T-helper 2 cell treated with Interferon-gamma antibody and Interleukin-4, amounts not matched to agents 5 μg/mL and 100 μg/mL, for 36 hours (primary cell): ENCODE results near the gene CAPZB.
A peak's percentile ranks its signal among the peaks of the same experiment; 100 is the strongest.

Source experiments
- DNase-seq: peaks from one replicate; pipeline ENCODE4 v3.0.0; 2021; ENCODE audit warnings: low spot score
- H3K27ac Mint-ChIP-seq: one replicate; pipeline ENCODE4 v1.8.0; 2021; ENCODE audit warnings: mild to moderate bottlenecking, mixed read lengths
- H3K27me3 Mint-ChIP-seq: one replicate; pipeline ENCODE4 v1.8.0; 2021; ENCODE audit warnings: low read depth, mixed read lengths
- H3K36me3 Mint-ChIP-seq: one replicate; pipeline ENCODE4 v1.8.0; 2021; ENCODE audit warnings: low read depth, mixed read lengths
- H3K4me1 Mint-ChIP-seq: one replicate; pipeline ENCODE4 v1.8.0; 2021; ENCODE audit warnings: low read depth, mixed read lengths
- H3K4me3 Mint-ChIP-seq: one replicate; pipeline ENCODE4 v1.8.0; 2022; ENCODE audit warnings: mild to moderate bottlenecking, moderate library complexity, mixed read lengths
- H3K9me3 Mint-ChIP-seq: one replicate; pipeline ENCODE4 v1.8.0; 2021; ENCODE audit warnings: mixed read lengths

CAPZB gene

GRCh38 chr1:19430121-19431068 lies 54.9 kb downstream of the CAPZB start:
- no peaks in the 10 kb centered on the region for H3K9me3 Mint-ChIP-seq
- H3K4me3 Mint-ChIP-seq, result no peak overlapping the region
- H3K4me1 Mint-ChIP-seq, result peaks cover 37% of the 10 kb centered on the region
- peaks cover 26% of the 10 kb centered on the region for H3K36me3 Mint-ChIP-seq
- peak overlapping the region; percentile 17 for H3K27ac Mint-ChIP-seq
- DNase-seq, result no peak
- no peaks in the 10 kb centered on the region for H3K27me3 Mint-ChIP-seq

GRCh38 chr1:19429611-19430010 lies 55.7 kb downstream of the CAPZB start:
- H3K27ac Mint-ChIP-seq, result no peak overlapping the region
- peaks cover 23% of the 10 kb centered on the region for H3K36me3 Mint-ChIP-seq
- DNase-seq, result no peak
- H3K9me3 Mint-ChIP-seq, result no peaks in the 10 kb centered on the region
- H3K4me1 Mint-ChIP-seq, result peaks cover 38% of the 10 kb centered on the region
- H3K27me3 Mint-ChIP-seq, result no peaks in the 10 kb centered on the region
- H3K4me3 Mint-ChIP-seq, result no peak overlapping the region

- Mint-ChIP-seq H3K36me3 (peaks cover 14% of the 10 kb centered on the region), H3K9me3 (no peaks in the 10 kb centered on the region), H3K4me1 (peaks cover 29% of the 10 kb centered on the region), H3K4me3 (no peak overlapping the region), H3K27me3 (no peaks in the 10 kb centered on the region), H3K27ac (no peak overlapping the region)
- no peak for DNase-seq
Measured at GRCh38 chr1:19427087-19427781, 58.1 kb downstream of the CAPZB start.

GRCh38 chr1:19426294-19427086 lies 58.8 kb downstream of the CAPZB start:
- Mint-ChIP-seq H3K36me3 (peaks cover 14% of the 10 kb centered on the region), H3K27ac (peak overlapping the region; percentile 32), H3K4me3 (no peak overlapping the region), H3K9me3 (no peaks in the 10 kb centered on the region), H3K4me1 (peaks cover 32% of the 10 kb centered on the region), H3K27me3 (no peaks in the 10 kb centered on the region)
- no peak for DNase-seq

- Mint-ChIP-seq H3K4me3 (no peak overlapping the region), H3K27me3 (no peaks in the 10 kb centered on the region), H3K36me3 (peaks cover 14% of the 10 kb centered on the region), H3K4me1 (peaks cover 36% of the 10 kb centered on the region), H3K9me3 (no peaks in the 10 kb centered on the region), H3K27ac (no peak overlapping the region)
- no peak for DNase-seq
Measured at GRCh38 chr1:19425646-19426239, 59.6 kb downstream of the CAPZB start.

- H3K4me1 Mint-ChIP-seq, result peaks cover 30% of the 10 kb centered on the region
- H3K4me3 Mint-ChIP-seq, result no peak overlapping the region
- no peak for DNase-seq
- peaks cover 11% of the 10 kb centered on the region for H3K36me3 Mint-ChIP-seq
- no peaks in the 10 kb centered on the region for H3K9me3 Mint-ChIP-seq
- no peaks in the 10 kb centered on the region for H3K27me3 Mint-ChIP-seq
- no peak overlapping the region for H3K27ac Mint-ChIP-seq
Measured at GRCh38 chr1:19424651-19425570, 60.4 kb downstream of the CAPZB start.

- peaks cover 18% of the 10 kb centered on the region for H3K36me3 Mint-ChIP-seq
- peaks cover 26% of the 10 kb centered on the region for H3K4me1 Mint-ChIP-seq
- no peak overlapping the region for H3K4me3 Mint-ChIP-seq
- no peak for DNase-seq
- no peak overlapping the region for H3K27ac Mint-ChIP-seq
- H3K9me3 Mint-ChIP-seq, result no peaks in the 10 kb centered on the region
- H3K27me3 Mint-ChIP-seq, result no peaks in the 10 kb centered on the region
Measured at GRCh38 chr1:19423130-19423529, 62.2 kb downstream of the CAPZB start.

- Mint-ChIP-seq H3K9me3 (no peaks in the 10 kb centered on the region), H3K27ac (no peak overlapping the region), H3K36me3 (peaks cover 25% of the 10 kb centered on the region), H3K27me3 (no peaks in the 10 kb centered on the region), H3K4me3 (no peak overlapping the region), H3K4me1 (peaks cover 34% of the 10 kb centered on the region)
- no peak for DNase-seq
Measured at GRCh38 chr1:19421365-19421764, 64.0 kb downstream of the CAPZB start.

- Mint-ChIP-seq H3K27ac (no peak overlapping the region), H3K9me3 (no peaks in the 10 kb centered on the region), H3K36me3 (peaks cover 29% of the 10 kb centered on the region), H3K4me1 (peaks cover 37% of the 10 kb centered on the region), H3K4me3 (no peak overlapping the region), H3K27me3 (no peaks in the 10 kb centered on the region)
- no peak for DNase-seq
Measured at GRCh38 chr1:19420606-19421005, 64.7 kb downstream of the CAPZB start.

- H3K27me3 Mint-ChIP-seq, result no peaks in the 10 kb centered on the region
- H3K36me3 Mint-ChIP-seq, result peaks cover 29% of the 10 kb centered on the region
- H3K9me3 Mint-ChIP-seq, result no peaks in the 10 kb centered on the region
- no peak for DNase-seq
- no peak overlapping the region for H3K27ac Mint-ChIP-seq
- H3K4me1 Mint-ChIP-seq, result peaks cover 37% of the 10 kb centered on the region
- no peak overlapping the region for H3K4me3 Mint-ChIP-seq
Measured at GRCh38 chr1:19419691-19420090, 65.6 kb downstream of the CAPZB start.

GRCh38 chr1:19418503-19418971 lies 66.8 kb downstream of the CAPZB start:
- Mint-ChIP-seq H3K4me3 (no peak overlapping the region), H3K27ac (peak overlapping the region; percentile 34), H3K9me3 (no peaks in the 10 kb centered on the region), H3K4me1 (peaks cover 35% of the 10 kb centered on the region), H3K36me3 (peaks cover 29% of the 10 kb centered on the region), H3K27me3 (no peaks in the 10 kb centered on the region)
- no peak for DNase-seq

- Mint-ChIP-seq H3K9me3 (no peaks in the 10 kb centered on the region), H3K27me3 (no peaks in the 10 kb centered on the region), H3K4me3 (no peak overlapping the region), H3K4me1 (peaks cover 34% of the 10 kb centered on the region), H3K27ac (no peak overlapping the region), H3K36me3 (peaks cover 33% of the 10 kb centered on the region)
- no peak for DNase-seq
Measured at GRCh38 chr1:19416921-19417470, 68.3 kb downstream of the CAPZB start.
